ENCODE data around the gene MEIKIN.

DNA sequence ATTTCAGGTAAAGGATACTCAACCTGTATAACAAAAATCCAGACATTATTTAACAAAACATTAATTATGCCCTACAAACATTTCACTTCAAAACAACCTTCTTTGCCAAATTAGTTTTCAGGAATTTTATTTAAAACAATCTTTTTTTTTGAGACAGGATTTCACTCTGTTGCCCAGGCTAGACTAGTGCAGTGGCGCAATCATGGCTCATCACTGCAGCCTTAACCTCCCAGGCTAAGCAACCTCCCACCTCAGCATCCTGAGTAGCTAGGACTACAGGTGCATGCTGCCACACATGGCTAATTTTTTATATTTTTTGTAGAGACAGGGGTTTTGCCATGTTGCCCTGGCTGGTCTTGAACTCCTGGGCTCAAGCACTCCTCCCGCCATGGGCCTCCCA is 152.6 kb downstream of the MEIKIN start:
- no peak for TF ChIP-seq ZNF274 (IDR thresholded peaks at IDR 0.05; ENCODE audit: low read depth, low read length)
- TF ChIP-seq YY1 (IDR thresholded peaks at IDR 0.05; ENCODE audit: insufficient read depth, insufficient read length) = no peak
- no peak for TF ChIP-seq SUZ12 (IDR thresholded peaks at IDR 0.05; ENCODE audit: extremely low read depth, insufficient read depth, insufficient read length)

Data from NT2/D1 (cell line).